NCI-H2081 (cell line): ENCODE data around the gene HSPB7.
A peak's percentile ranks its signal among the peaks of the same experiment; 100 is the strongest.

Source experiments
- DNase-seq, 2 experiments: peaks; one replicate each; lab custom pipeline; 2025; lab: John Stamatoyannopoulos, UW

The HSPB7 gene

DNA sequence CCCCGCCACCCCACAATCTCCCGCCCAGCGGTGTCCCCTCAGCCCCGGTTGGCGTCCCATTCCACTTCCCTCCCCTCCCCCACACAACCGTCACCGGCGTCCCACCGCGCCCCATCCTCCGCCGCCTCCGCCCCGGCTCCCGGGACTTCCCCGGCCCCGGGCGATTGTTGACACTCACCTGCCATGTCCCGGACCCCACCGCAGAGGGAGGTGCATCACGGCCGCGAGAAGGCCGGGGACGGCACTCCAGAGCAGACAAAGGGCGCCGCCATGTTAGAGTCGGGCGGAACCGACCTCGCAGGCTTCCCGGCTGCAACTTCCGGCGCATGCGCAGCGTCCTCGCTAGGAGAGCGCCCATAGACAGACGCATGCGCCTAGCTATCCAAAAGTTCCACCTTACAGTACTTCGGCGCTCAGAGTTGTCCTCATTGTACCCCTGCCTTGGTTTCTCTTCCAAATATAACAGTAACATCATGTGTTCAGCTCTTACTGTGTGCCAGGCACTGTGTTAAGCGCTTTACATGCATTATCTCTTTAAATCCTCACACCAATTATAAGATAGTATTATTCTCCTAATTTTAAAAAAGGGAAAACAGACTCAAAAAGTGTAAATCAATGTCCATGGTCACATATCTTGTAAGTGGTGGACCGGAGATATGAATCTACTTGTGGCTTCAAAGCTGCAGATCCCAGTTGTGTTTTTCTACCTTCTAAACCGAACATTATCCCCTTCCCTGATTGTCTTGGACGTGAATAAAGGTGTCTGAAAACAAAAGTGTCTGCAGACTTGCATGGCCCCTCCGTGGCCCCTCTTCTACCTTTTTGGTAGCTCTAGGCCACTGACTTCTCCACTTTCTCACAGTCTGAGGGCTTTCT lies 41.8 kb downstream of the HSPB7 start, which contains the start of gene ZBTB17:
Gene ZBTB17, minus strand, starts transcription at position 297 of the 876 bp plus-strand sequence. CDS start 27,606 bp downstream, outside the sequence.
- DNase-seq, result peak; percentile 94 to 96

DNA sequence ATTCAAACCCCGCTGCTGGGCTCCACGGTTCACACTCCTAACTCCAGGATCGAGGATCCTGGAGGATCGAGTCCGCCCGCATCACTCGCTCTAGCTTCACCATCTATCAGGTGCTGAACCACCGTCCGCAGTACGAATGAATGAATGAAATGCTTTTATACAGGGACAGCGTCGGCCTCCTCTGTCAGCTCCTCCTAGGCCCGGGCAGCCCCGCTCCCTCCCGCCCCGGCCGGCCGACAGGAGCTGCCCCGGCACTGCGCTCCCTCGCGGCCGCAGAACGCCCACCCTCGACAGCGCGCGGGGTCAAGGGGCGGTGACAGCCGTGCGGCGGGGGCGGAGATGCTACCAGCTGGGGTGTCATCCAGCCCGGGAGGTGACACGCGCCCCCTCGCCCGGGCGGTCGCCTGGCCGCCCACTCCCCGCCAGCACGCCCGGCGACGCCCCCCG lies 42.5 kb downstream of the HSPB7 start:
- peak in 1 of 2 experiments; percentile 46 for DNase-seq

DNA sequence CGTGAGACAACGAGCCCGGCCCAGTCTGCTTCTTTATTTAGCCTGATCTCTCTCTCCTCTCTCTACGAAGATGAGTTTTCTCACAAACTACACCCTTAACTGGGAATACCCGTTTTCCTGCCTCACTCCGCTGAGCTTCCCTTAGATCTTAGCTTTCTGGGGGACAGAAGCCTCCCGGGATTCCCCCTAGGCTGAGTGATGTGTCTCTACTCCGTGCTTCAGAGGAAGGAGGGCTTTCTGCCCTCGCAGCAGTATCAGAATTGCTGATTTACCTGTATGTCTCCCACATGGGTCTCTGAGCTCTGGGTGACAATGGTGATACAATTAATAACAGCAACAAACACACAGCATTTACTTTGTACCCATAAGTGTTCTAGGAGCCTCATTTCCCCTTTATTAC lies 43.0 kb downstream of the HSPB7 start:
- no peak for DNase-seq

DNA sequence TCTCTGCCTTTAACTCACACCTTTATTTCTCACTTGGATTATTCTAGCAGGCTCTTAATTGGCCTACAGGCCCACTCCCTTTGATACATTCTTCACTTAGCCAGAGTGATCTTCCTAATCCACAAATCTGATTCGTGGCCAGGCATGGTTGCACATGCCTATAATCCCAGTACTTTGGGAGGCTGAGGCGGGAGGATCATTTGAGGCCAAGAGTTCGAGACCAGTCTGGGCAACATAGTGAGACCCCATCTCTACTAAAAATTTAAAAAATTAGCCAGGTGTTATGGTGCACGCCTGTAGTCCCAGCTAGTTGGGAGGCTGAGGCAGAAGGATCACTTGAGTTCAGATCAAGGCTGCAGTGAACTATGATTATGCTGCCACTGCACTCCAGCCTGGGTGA lies 44.1 kb downstream of the HSPB7 start:
- DNase-seq, result no peak

DNA sequence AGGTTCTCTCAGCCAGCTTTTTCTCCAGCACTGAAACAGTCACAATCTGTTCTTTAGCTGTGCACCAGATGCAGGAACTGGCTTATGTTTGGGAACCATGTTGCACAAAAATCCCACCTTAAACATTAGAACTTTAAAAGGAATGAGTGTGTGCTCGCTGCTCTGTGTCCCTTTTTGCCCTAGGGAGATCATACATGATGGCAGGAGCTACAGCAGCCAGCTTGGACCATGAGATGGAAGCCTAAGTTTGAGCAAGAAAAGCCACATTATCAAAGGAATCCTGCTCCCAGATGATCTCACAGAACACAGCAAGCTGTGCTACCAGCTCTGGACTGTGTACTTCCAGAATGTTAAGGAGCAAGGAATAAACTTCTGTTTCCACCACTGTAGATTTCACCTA lies 45.4 kb downstream of the HSPB7 start:
- no peak for DNase-seq

DNA sequence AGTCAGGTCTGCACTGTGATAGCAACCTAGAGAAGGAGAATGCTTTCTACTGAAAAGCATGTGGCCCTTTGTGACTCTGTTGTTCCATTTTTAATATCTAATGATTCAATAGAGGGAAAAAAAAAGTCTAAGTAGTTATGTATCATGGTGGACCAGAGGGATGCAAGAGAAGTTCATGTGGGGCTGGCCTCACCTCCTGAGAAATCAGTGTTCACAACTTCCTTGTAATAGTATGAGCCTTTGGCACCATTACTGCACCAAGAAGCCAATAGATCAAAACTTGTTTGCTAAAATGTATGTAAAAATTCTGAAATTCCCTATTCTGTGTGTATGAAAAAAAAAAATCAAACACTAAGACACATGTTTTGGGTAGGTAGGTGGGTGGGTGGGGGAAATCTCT lies 46.9 kb downstream of the HSPB7 start:
- DNase-seq, result no peak

- DNase-seq, result no peak
These were observed 48.4 kb downstream of the HSPB7 start for GRCh38 chr1:15969321-15969880.

GRCh38 chr1:15968172-15968571 lies 49.7 kb downstream of the HSPB7 start:
- no peak for DNase-seq

DNA sequence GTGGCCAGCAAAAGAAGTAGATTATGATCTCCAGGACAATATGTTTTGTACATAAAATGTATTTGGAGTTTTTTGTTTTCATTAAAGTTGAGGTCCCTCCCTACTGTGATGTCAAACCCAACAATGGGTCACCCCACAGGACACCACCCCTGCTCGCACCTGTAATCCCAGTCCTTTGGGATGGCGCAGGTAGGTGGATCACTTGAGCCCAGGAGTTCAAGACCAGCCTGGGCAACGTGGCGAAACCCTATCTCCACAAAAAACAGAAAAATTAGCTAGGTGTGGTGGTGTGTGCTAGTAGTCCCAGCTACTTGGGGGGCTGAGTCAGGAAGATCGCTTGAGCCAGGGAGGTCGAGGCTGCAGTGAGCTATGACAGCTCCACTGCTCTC lies 50.9 kb downstream of the HSPB7 start:
- no peak for DNase-seq

DNA sequence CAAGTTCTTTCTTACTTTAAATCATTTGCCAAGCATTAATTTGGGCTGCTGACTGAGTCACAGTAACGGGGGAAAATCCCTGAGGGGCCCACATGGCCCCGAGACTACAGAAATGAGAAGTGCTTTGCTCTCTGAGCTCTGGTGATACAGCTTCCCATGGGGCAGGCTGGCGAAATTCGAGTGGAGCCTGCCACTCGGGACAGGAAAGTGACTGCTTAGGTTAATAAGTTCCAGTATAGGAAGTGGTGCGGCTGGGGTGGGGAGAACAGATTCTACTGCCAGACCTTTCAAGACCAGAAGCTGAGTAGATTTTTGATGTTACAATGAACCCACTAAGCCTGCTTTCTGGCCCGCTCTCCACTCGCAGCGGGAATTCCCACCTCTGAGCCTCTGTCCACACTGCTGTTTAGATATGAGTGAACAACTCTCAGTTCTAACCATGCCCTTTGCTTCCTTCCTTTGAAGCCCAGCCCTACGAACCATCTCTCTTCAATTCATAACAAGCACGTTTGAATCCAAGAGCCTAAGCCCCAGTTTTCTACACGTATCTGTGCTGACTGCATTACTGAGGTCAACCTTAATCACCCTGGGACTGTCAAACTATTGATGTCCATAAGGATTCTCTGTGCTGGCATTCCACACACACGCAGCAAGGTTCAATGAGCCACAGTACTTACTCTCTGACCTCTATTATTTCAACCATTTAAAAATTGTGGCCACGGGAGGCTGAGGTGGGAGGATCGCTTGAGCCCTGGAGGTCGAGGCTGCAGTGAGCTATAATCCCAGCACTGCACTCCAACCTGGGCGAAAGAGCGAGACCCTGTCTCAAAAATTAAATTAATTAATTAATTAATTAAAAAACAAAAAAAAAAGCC lies 51.5 kb downstream of the HSPB7 start:
- DNase-seq, result no peak

- no peak for DNase-seq
These were observed 52.5 kb downstream of the HSPB7 start for GRCh38 chr1:15965228-15965767.
